Stimulated activated CD8-positive, alpha-beta memory T cell treated with anti-CD3 and anti-CD28 coated beads, Interleukin-7, amount 100 ng/mL, for 24 hours (primary cell): Measurements from ENCODE around the gene CLDN1.

Experiments
- DNase-seq: peaks from one replicate; pipeline ENCODE4 v3.0.0-alpha.2; 2020; ENCODE audit warnings: low read depth

The CLDN1 gene

GRCh38 chr3:190321789-190322603 is at the start of gene CLDN1:
Gene CLDN1, minus strand, starts transcription at chr3:190322446. Its CDS starts 240 bp downstream, at chr3:190322206.
- DNase-seq, result peak; percentile 40

- no peak for DNase-seq
These were observed 48.9 kb upstream of the CLDN1 start for GRCh38 chr3:190371152-190371551.

- DNase-seq, result no peak
These were observed 48.1 kb upstream of the CLDN1 start for GRCh38 chr3:190370369-190370768.

GRCh38 chr3:190369668-190370295 is 47.5 kb upstream of the CLDN1 start:
- DNase-seq, result no peak

- no peak for DNase-seq
These were observed 46.6 kb upstream of the CLDN1 start for GRCh38 chr3:190368881-190369280.

- DNase-seq, result no peak
These were observed 43.9 kb upstream of the CLDN1 start for GRCh38 chr3:190366133-190366532.

GRCh38 chr3:190362258-190362657 is 40.0 kb upstream of the CLDN1 start:
- no peak for DNase-seq

- DNase-seq, result no peak
These were observed 39.5 kb upstream of the CLDN1 start for GRCh38 chr3:190361791-190362190.

- DNase-seq, result no peak
These were observed 38.0 kb upstream of the CLDN1 start for GRCh38 chr3:190360228-190360627.

GRCh38 chr3:190359813-190360212 is 37.6 kb upstream of the CLDN1 start:
- no peak for DNase-seq

GRCh38 chr3:190357468-190357867 is 35.2 kb upstream of the CLDN1 start:
- no peak for DNase-seq

GRCh38 chr3:190356246-190356645 is 34.0 kb upstream of the CLDN1 start:
- DNase-seq, result no peak

GRCh38 chr3:190352861-190353457 is 30.7 kb upstream of the CLDN1 start:
- no peak for DNase-seq

GRCh38 chr3:190346541-190346940 is 24.3 kb upstream of the CLDN1 start:
- DNase-seq, result no peak

GRCh38 chr3:190345878-190346277 is 23.6 kb upstream of the CLDN1 start:
- no peak for DNase-seq

- DNase-seq, result no peak
These were observed 23.0 kb upstream of the CLDN1 start for GRCh38 chr3:190345027-190345821.

- DNase-seq, result no peak
These were observed 17.8 kb upstream of the CLDN1 start for GRCh38 chr3:190340071-190340470.

GRCh38 chr3:190339130-190339529 is 16.9 kb upstream of the CLDN1 start:
- no peak for DNase-seq

- no peak for DNase-seq
These were observed 16.5 kb upstream of the CLDN1 start for GRCh38 chr3:190338717-190339116.

GRCh38 chr3:190337301-190337700 is 15.1 kb upstream of the CLDN1 start:
- DNase-seq, result no peak

- DNase-seq, result no peak
These were observed 14.4 kb upstream of the CLDN1 start for GRCh38 chr3:190336516-190337189.

- no peak for DNase-seq
These were observed 11.7 kb upstream of the CLDN1 start for GRCh38 chr3:190333961-190334360.
